HEK293T (cell line): ENCODE data around the gene TRIM27.
"Not testable (repeated sequence)": the region's sequence is repeated elsewhere in the genome, so short reads cannot be mapped to it uniquely, and the experiment has no call there.

Source experiments
- ELF4 ChIP-seq: fragments of 450-650 bp; IDR thresholded peaks from 2 replicates; pipeline ENCODE4 v1.6.1; 2017; ENCODE audit warnings: antibody characterized with exemption
- SP1 ChIP-seq: fragments of 450-650 bp; IDR thresholded peaks from 2 replicates; pipeline ENCODE4 v1.6.1; 2017

- not testable (repeated sequence) for TF ChIP-seq SP1, ELF4
These were observed 34.9 kb upstream of the TRIM27 start for GRCh38 chr6:28958561-28959243.
